ENCODE results near the gene TPRG1L. TPM values are rescaled to one million over a fixed set of nuclear protein-coding genes. Genes with fewer than 3 reads are reported as not detected.

TPRG1L gene
- total RNA-seq, 1 experiment from 2014 or later: 24.0 TPM

- H3K36me3 Mint-ChIP-seq (ENCODE audit: insufficient read depth in 1 of 3, low read depth in 3 of 3): peaks cover 6 to 62% (median 48%) of the 10 kb centered on the region in 3 experiments; a peak in 6 of 7 replicates
- Histone ChIP-seq H3K4me2 (ENCODE audit: insufficient read depth, insufficient read length, low read length) (no peak overlapping the region), H3T11ph (ENCODE audit: low read length) (no peak overlapping the region), H2BK15ac (ENCODE audit: low read depth, low read length) (no peak overlapping the region), H3K18ac (ENCODE audit: insufficient read length, low read depth, low read length) (no peak overlapping the region), H3K23me2 (ENCODE audit: insufficient read length, low read depth, low read length, poor library complexity, severe bottlenecking) (no peaks in the 10 kb centered on the region), H3K9ac (ENCODE audit: extremely low read depth, insufficient read length, low read length) (no peak overlapping the region), H4K8ac (replicated peaks; ENCODE audit: insufficient read length, low read depth, low read length) (no peak overlapping the region), H4K5ac (ENCODE audit: insufficient read length, low read depth, low read length) (no peak overlapping the region), H4K91ac (ENCODE audit: insufficient read length, low read depth, low read length) (no peak overlapping the region), H3K79me1 (ENCODE audit: insufficient read depth, low read depth, low read length, poor library complexity, severe bottlenecking) (no peaks in the 10 kb centered on the region), H2BK20ac (ENCODE audit: low read depth, low read length, poor library complexity, severe bottlenecking) (no peak overlapping the region), H3K9me3 (ENCODE audit: control insufficient read depth, low read depth, low read length) (no peaks in the 10 kb centered on the region), H2BK5ac (ENCODE audit: insufficient read length, low read length) (no peak overlapping the region), H2BK120ac (ENCODE audit: low read depth, low read length, poor library complexity, severe bottlenecking) (no peak overlapping the region), H3K27ac (ENCODE audit: insufficient read length, low read depth, low read length) (no peak overlapping the region), H2AK5ac (ENCODE audit: insufficient read length, low read length) (no peak overlapping the region), H3K27me3 (ENCODE audit: insufficient read depth, low read length) (no peaks in the 10 kb centered on the region), H3K4ac (ENCODE audit: low read depth, low read length) (no peak overlapping the region), H3K79me2 (ENCODE audit: insufficient read depth, low read length) (no peaks in the 10 kb centered on the region), H4K20me1 (ENCODE audit: control insufficient read depth, insufficient read depth, insufficient read length) (no peaks in the 10 kb centered on the region), H2AFZ (ENCODE audit: low read length) (no peak overlapping the region), H3K56ac (ENCODE audit: insufficient read length, low read depth, low read length) (no peak overlapping the region), H2BK12ac (ENCODE audit: insufficient read length, low read depth, low read length) (no peak overlapping the region), H3K4me1 (ENCODE audit: insufficient read depth, low read length) (no peaks in the 10 kb centered on the region), H3K14ac (ENCODE audit: insufficient read depth, low read length) (no peak overlapping the region), H3K23ac (ENCODE audit: insufficient read length, low read depth, low read length) (no peak overlapping the region)
- no peaks in the 10 kb centered on the region for H3K27me3 Mint-ChIP-seq (ENCODE audit: low read depth)
- no peaks in the 10 kb centered on the region for H3K4me1 Mint-ChIP-seq
- WGBS (ENCODE audit: extremely low coverage, insufficient read length, low lambda C conversion rate): no CpG with 5 or more reads among the region's 12 CpGs
- H3K9me3 Mint-ChIP-seq: no peaks in the 10 kb centered on the region
- H3K27ac Mint-ChIP-seq: no peak overlapping the region
- H3K4me3 Mint-ChIP-seq: no peak overlapping the region
- DNase-seq: no peak
- TF ChIP-seq CTCF (conservative IDR thresholded peaks at IDR 0.05): no peak
These were observed 13.2 kb downstream of the TPRG1L start for GRCh38 chr1:3638027-3638426.

Measured in H9 (cell line).